ENCODE data around the gene ZNF830.
A peak's percentile ranks its signal among the peaks of the same experiment; 100 is the strongest.
"Not testable (repeated sequence)": the region's sequence is repeated elsewhere in the genome, so short reads cannot be mapped to it uniquely, and the experiment has no call there.

The ZNF830 gene

DNA sequence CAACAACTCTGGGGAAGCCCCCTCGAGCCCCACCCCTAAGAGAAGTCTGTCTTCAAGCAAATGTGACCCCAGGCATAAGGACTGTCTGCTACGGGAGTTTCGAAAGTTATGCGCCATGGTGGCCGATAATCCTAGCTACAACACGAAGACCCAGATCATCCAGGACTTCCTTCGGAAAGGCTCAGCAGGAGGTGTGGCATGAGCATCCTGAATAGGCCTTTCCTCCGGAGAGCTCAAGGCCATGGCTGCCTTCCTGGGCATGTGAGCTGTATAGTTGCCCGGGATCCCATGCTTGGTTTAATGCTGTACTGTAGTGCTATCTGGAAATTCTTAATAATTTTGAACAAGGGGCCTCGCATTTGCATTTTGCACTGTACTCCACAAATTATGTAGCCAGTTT, 28.1 kb downstream of the ZNF830 start:
- no peak for DNase-seq (ENCODE audit: insufficient read length, low spot score)

DNA sequence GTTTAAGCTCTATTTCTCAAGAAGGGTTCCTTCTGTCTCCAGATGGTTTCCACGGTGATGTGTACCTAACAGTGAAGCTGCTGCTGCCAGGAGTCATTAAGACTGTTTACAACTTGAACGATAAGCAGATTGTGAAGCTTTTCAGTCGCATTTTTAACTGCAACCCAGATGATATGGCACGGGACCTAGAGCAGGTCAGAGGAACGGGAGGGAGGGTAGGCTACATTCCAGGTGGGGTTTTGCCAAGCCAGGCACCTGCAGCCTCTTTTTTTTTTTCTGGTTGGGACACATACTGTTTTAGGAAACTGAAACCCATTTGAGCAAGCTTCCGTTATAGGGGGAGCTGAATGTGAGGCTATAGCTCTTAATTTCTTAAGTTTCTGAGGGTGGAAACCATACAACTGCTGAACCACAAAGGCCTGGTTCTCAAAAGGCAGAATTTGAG, 29.6 kb downstream of the ZNF830 start:
- no peak for FAIRE-seq
- no peak for DNase-seq (ENCODE audit: insufficient read length, low spot score)

More for the DNA sequence above, 28.1 kb downstream of the ZNF830 start:
- FAIRE-seq: no peak

DNA sequence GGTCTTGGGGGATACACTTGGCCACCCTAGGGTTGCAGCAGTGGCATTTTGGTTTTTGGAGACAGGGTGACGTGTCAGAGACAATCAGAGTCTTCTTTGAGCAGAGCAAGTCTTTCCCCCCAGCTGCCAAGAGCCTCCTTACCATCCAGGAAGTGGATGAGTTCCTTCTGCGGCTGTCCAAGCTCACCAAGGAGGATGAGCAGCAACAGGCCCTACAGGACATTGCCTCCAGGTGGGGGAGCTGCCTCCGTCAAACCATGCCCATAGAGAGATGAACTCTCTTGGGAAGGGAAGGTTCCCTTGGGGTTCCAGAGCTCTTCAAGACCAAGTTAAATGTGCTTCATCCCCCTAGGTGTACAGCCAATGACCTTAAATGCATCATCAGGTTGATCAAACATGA, 30.3 kb downstream of the ZNF830 start:
- FAIRE-seq (no peak), DNase-seq (ENCODE audit: insufficient read length, low spot score) (no peak)

DNA sequence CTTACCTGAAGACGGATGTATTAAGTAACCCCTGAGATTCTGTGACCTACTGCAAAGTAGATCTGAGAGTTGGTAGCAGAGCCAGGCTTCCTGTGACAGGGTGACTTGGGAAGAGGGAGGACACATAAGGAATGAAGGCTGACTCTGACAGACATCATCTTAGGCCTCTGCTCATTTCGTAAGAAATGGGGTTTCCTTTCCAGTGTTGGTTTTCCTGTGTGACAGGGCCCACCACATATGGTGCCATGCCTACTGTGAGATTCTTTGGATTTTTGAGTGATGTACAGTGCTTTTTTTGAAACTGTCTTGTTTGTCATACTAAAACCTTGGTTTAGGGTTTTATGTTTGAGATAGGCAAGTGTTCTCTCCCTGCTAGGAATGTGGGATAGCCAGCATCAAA, 31.7 kb downstream of the ZNF830 start:
- no peak for DNase-seq (ENCODE audit: insufficient read length, low spot score)
- FAIRE-seq: no peak

DNA sequence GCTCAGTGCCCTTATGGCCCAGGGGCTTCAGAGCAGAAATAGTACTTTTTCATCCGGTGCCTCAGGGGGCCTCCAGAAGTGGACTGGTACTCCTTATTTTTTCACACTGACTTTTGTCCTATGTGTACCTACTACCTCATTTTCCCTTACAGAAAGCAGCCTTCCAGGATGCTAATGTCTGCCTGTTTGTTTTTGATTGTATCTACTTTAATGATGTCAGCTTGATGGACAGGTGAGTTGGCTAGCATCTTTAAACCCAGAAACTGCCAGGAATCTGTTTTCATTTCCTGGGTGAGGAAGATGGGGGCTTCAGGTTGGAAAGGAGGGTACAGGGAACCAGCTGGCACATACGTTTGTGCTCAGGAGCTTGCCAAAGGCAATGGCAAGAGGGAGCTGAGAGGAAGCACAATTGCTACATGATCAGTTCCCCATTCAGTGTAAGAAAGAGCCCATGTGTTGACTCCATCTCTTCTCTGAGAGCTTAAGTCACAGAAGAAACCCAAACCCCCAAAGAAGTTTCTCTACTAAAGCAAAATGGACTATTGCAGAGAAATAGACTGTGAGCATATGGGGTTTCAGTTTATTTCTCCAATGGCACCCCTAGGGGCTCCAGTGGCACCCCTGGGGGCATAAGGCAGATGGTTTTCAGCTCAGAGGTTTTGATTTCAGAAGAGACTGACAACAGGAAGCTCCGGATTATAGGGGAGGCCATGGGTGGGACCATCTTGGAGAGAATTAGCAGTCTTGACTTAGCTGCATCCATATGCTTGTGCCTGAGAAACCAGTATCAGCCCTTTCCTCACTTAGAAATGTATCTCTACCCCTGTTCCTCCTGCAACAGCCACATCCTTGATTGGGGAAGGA, 35.3 kb downstream of the ZNF830 start:
- FAIRE-seq: no peak
- no peak for DNase-seq (ENCODE audit: insufficient read length, low spot score)

DNA sequence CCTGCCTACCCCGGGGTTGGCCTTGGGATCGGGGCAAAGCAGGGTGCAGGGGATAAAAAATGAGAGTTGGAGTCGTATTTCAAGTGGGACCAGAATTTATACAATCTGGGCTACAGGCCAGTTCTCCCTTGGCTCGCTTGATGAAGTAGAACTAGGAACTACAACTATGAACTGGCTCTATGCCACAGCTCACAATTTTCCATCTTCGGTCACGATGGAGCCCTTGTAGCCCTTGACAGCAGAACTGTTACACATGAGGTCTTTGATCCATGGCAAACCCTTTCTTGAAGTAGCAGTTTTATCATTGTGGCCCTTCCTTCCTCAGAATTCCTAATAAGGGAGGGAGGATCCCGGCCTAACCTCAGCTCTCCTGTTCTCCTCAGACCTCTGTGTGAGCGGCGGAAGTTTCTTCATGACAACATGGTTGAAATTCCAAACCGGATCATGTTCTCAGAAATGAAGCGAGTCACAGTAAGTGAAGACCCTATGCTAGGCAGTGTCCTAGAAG, 36.1 kb downstream of the ZNF830 start:
- DNase-seq (ENCODE audit: insufficient read length, low spot score): no peak
- no peak for FAIRE-seq

DNA sequence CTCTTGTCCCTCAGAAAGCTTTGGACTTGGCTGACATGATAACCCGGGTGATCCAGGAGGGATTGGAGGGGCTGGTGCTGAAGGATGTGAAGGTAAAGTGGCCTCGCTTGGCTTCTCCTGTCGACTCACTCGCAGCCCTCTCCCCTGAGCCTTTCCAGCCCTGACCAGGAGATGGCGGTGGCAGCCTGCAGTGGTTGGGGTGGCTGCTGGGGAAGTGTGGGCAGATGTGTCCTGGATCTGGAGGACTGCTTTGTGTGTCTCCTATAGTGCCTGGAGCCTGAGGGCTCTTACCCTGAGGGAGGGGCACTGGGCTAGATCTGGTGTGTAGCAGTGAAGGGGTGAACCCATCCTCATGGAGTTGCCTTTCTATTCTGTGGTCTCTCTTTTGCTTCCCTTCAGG, 36.9 kb downstream of the ZNF830 start:
- peak; percentile 75 for FAIRE-seq
- DNase-seq (ENCODE audit: insufficient read length, low spot score): peak; percentile 83

DNA sequence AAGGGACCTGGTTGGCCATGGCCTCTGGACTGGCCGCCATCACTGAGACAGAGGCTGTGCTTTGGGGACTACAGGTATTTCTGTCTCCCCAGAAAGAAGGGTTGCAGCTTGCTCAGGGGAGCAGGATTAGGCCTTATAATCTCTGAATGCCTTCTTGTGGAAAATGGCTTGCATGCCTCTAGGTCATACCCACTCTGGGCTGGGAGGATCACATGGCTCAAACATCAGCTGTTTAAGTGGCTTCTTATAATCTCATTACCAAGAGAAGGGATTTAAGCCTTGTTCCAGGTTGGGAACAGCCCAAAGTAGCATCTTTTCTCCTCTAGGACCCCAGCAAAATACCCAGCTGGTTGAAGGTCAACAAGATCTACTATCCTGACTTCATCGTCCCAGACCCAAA, 38.1 kb downstream of the ZNF830 start:
- DNase-seq (ENCODE audit: insufficient read length, low spot score) (no peak), FAIRE-seq (no peak)

DNA sequence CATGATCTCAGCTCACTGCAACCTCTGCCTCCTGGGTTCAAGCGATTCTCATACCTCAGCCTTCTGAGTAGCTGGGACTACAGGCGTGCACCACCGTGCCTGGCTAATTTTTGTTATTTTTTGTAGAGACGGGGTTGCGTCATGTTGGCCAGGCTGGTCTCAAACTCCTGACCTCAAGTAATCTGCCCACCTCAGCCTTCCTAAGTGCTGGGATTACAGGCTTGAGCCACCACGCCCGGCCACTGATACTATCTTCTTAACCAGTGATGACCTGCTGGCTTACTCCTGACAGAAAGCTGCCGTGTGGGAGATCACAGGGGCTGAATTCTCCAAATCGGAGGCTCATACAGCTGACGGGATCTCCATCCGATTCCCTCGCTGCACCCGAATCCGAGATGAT, 39.6 kb downstream of the ZNF830 start:
- not testable (repeated sequence) for DNase-seq (ENCODE audit: insufficient read length, low spot score); FAIRE-seq

DNA sequence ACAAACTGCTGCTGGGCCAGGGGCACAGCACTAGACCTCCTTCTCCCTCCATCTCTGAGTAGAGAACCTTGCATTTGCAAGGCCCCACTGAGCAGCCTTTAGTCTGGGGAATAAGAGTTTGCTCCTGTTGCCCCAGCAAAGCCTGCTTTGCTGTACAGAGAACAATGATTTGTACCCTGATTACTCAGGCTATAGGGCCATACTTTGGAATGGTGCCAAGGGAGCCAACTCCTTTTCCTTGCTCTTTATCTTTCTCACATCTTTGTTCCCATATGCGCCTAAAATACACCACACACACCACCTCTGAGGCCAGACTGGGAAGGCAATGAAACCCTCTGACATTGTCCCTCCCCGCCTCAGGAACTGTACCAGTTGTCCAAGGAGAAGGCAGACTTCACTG, 40.2 kb downstream of the ZNF830 start:
- DNase-seq (ENCODE audit: insufficient read length, low spot score) (no peak), FAIRE-seq (no peak)

DNA sequence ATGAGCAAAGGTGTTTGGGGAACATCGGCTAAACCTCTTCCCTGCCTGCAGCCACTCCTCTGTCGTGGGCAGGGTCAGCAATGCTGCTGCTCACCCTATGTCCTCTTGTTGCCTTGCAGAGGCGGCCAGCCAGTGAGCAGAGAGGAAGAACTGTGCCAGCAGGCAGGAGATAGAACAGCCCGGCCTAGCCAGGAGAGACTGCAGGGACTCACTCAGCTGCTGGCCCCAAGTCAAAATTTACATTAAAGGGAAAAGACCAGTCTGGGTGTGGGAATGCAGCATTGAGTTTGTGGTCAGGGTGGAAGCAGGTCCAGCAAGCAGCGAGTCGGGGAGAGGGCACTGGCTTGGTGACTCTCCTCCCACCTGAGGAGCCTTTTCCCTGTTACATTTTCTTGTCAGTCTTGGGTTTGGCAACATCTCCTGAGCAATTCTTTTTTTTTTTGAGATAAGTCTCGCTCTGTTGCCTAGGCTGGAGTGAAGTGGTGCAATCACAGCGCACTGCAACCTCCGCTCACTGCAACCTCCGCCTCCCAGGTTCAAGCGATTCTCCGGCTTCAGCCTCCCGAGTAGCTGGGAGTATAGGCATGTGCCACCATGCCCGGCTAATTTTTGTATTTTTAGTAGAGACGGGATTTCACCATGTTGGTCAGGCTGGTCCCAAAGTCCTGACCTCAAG, 41.7 kb downstream of the ZNF830 start:
- DNase-seq (ENCODE audit: insufficient read length, low spot score) (no peak), FAIRE-seq (no peak)

DNA sequence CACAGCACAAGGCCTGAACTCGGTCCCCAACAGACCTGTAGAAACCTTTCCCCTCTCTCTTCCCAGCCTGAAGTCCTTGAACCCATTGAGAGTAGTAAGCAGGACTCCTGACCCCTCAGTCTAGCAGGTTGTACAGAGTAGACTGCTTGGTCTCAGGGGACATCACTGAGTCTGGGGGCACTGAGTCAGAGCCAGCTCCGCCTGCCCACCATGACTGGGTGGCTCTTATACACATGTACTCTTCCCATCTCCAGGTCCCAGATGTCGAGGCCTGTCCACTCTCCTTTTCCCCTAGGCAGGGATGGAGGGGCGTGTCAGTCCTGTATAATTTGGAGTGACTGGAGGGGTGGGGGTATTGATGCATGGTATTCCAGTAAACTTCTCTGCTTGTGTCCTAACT, 42.4 kb downstream of the ZNF830 start:
- FAIRE-seq (no peak), DNase-seq (ENCODE audit: insufficient read length, low spot score) (no peak)

DNA sequence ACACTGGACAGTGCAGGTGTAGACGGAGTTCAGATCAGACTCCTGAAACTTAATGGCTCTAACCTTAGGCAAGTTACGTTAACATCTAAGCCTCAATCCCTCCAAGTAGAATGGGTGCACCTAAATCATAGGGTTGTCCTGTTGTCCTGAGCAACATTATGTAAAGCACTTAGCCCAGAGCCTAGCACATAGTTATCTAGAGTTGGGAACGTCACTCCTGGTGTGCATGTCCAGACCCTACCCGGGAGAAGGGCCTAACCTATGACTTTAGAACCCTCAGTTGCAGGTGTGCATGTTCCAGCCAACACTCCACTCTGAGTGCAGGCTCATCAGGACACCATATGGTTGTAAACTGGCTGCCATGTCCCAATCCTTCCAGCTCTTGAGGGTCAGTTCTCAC, 45.0 kb downstream of the ZNF830 start:
- FAIRE-seq: no peak
- DNase-seq (ENCODE audit: insufficient read length, low spot score): no peak

DNA sequence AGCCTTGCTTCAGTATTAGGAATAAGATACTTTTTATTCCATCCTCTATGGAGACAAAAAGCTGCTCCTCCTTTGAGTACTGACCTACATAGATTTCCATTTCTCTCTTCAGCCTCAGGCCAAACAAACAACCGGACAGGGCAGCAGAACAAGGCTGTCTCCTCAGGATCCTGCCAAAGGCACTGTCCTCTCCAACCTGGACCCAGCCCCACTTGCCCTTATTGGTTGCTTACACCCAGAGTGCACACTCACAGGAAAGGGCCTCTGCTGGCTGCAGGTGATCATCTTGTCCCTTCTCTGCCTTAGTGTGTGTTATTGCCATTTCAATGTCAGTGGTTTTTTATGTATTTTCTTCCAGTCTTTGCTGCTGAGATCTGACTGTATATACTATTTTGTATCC, 45.6 kb downstream of the ZNF830 start:
- DNase-seq (ENCODE audit: insufficient read length, low spot score) (no peak), FAIRE-seq (no peak)

DNA sequence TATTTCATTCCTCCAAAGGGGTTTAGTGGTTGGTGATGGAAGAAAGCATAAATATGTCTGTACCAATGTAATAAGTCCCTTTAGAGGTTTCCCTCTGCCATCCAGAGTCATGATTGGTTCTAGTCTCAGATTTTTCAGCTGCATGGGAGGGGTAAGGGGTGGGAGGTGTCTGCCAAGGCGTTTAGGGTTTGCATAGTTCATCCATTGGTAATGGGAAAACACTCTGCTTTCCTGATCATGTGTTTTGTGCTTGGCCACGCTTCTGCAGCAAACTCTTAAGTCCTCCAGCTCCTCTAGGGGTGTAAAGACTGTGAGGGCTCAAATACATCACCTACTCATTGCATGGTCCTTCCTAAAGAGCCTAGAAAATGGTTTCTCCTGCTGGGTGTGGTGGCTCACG, 48.8 kb downstream of the ZNF830 start:
- DNase-seq (ENCODE audit: insufficient read length, low spot score) (no peak), FAIRE-seq (no peak)

DNA sequence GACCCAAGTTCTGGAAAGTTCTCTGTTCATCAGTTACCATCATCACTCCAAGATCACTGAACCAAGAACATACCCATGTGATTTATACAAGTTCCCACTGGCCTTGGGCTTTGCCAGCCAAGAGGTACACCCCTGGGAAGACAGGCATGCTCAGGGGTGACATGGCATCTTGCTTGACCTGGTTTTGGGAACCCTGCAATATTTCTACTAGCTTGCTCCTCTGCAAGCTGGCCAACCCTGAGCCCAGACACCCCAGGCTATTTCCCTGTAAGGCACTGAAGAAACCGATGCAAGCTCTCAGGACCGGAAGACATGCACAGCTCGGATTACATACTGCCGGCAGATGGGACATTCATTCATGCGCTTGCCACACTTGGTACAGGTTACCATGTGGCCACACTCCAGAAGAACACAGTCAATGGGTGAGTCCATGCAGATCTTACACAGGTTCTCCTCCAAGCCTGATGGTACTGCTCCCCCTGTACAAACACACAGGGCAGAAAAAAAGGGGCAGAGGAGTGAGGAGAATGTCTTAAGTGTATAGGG, 50.4 kb downstream of the ZNF830 start:
- DNase-seq (ENCODE audit: insufficient read length, low spot score) (no peak), FAIRE-seq (no peak)
